Activated naive CD8-positive, alpha-beta T cell treated with anti-CD3 and anti-CD28 coated beads, Interleukin-2, amount 50 U/mL, for 24 hours (primary cell): ENCODE measurements around the gene SERPINA10.

Experiments used
- ATAC-seq: fragments of 150-1000 bp; cut with Tn5 transposase; one replicate; pipeline ENCODE4 v1.10.0; 2021
- DNase-seq: peaks from one replicate; pipeline ENCODE4 v3.0.0; 2021
- H3K27ac Mint-ChIP-seq: one replicate; pipeline ENCODE4 v1.8.0; 2021; ENCODE audit warnings: mild to moderate bottlenecking, mixed read lengths
- H3K27me3 Mint-ChIP-seq: one replicate; pipeline ENCODE4 v1.8.0; 2021; ENCODE audit warnings: mixed read lengths
- H3K36me3 Mint-ChIP-seq: one replicate; pipeline ENCODE4 v1.8.0; 2021; ENCODE audit warnings: low read depth, mixed read lengths
- H3K4me1 Mint-ChIP-seq: one replicate; pipeline ENCODE4 v1.8.0; 2021; ENCODE audit warnings: mixed read lengths
- H3K4me3 Mint-ChIP-seq: one replicate; pipeline ENCODE4 v1.8.0; 2021; ENCODE audit warnings: mild to moderate bottlenecking, moderate library complexity, mixed read lengths
- H3K9me3 Mint-ChIP-seq: one replicate; pipeline ENCODE4 v1.8.0; 2021; ENCODE audit warnings: mixed read lengths

The SERPINA10 gene

DNA sequence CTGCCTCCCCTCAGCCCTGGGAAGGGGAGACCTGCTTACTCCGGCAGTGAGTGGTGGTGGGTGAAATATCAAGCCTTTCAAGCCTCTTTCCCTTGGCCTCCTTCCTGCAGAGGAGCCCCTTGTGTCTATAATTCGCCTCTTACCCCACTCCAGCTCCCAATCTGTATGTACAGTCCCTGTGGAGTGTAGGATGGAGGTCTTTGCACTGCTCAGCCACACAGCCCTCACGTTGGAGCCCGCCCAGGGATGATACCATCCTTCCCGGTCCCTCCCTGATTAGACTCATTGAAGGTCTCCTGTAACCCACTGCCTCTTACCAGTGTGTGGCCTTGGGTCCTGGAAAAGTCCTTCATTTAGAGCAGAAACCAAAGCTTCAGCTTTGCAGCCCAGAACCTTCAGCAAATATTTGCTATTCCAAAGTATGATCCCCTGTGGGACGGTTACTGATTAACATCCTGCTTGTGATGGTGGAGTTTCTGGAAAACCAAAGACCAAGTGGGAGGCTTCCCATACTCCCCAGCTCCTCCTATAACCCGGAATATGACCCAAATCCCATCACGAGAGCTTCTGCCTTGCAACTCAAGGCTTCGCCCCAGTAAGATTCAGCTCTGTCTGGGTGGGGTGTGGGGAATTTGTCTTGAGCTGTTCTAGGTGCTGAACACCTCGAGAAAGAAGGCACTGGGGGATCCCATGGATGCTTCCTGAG is at the start of gene SERPINA10:
SERPINA10 (minus strand) TSS at position 397 of the 706 bp plus-strand sequence. CDS start 2,675 bp downstream, outside the sequence.
- Mint-ChIP-seq H3K4me1 (no peaks in the 10 kb centered on the region), H3K4me3 (no peak within 1 kb of the TSS), H3K27me3 (peaks cover 3% of the 10 kb centered on the region), H3K9me3 (peaks cover 7% of the 10 kb centered on the region), H3K36me3 (no peaks in the 10 kb centered on the region), H3K27ac (no peak within 1 kb of the TSS)
- no peak for DNase-seq
- no peak for ATAC-seq

- peaks cover 16% of the 10 kb centered on the region for H3K9me3 Mint-ChIP-seq
- ATAC-seq (peak; percentile 33), DNase-seq (peak; percentile 10)
- H3K4me1 Mint-ChIP-seq, result peaks cover 19% of the 10 kb centered on the region
- no peak overlapping the region for H3K27ac Mint-ChIP-seq
- H3K27me3 Mint-ChIP-seq, result peaks cover 37% of the 10 kb centered on the region
- peaks cover 5% of the 10 kb centered on the region for H3K36me3 Mint-ChIP-seq
- H3K4me3 Mint-ChIP-seq, result no peak overlapping the region
These were observed 49.4 kb upstream of the SERPINA10 start for GRCh38 chr14:94342334-94342934.

GRCh38 chr14:94341656-94342333 is 48.7 kb upstream of the SERPINA10 start:
- peaks cover 18% of the 10 kb centered on the region for H3K4me1 Mint-ChIP-seq
- no peak overlapping the region for H3K4me3 Mint-ChIP-seq
- DNase-seq (no peak), ATAC-seq (no peak)
- H3K27me3 Mint-ChIP-seq, result peaks cover 40% of the 10 kb centered on the region
- peak overlapping the region; percentile 3 for H3K27ac Mint-ChIP-seq
- H3K36me3 Mint-ChIP-seq, result peaks cover 5% of the 10 kb centered on the region
- H3K9me3 Mint-ChIP-seq, result peaks cover 19% of the 10 kb centered on the region

- ATAC-seq (no peak), DNase-seq (no peak)
- Mint-ChIP-seq H3K27me3 (peaks cover 40% of the 10 kb centered on the region), H3K27ac (peak overlapping the region; percentile 24), H3K9me3 (peaks cover 15% of the 10 kb centered on the region), H3K36me3 (peaks cover 5% of the 10 kb centered on the region), H3K4me1 (peaks cover 15% of the 10 kb centered on the region), H3K4me3 (no peak overlapping the region)
These were observed 47.5 kb upstream of the SERPINA10 start for GRCh38 chr14:94340533-94340932.

DNA sequence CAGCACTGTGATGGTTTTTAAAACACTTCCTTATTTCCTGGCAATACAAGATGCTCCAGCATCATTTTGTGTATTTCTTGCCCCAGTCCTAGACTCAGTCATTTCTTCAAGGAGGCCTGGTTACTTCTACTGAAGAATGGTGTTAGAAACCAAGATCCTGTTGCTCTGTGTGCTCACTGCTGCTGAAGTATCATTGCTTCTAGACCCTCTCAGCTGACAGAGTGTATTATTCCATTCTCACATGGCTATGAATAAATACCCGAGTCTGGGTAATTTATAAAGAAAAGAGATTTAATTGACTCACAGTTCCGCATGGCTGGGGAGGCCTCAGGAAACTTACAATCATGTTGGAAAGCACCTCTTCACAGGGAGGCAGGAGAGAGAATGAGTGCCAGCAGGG is 45.0 kb upstream of the SERPINA10 start:
- H3K9me3 Mint-ChIP-seq, result peaks cover 15% of the 10 kb centered on the region
- H3K27me3 Mint-ChIP-seq, result peaks cover 56% of the 10 kb centered on the region
- no peak overlapping the region for H3K27ac Mint-ChIP-seq
- H3K4me1 Mint-ChIP-seq, result peaks cover 12% of the 10 kb centered on the region
- H3K4me3 Mint-ChIP-seq, result no peak overlapping the region
- peaks cover 5% of the 10 kb centered on the region for H3K36me3 Mint-ChIP-seq
- DNase-seq (no peak), ATAC-seq (no peak)

GRCh38 chr14:94337274-94337673 is 44.2 kb upstream of the SERPINA10 start:
- H3K4me1 Mint-ChIP-seq, result peaks cover 12% of the 10 kb centered on the region
- DNase-seq (peak; percentile 11), ATAC-seq (peak; percentile 43)
- H3K27me3 Mint-ChIP-seq, result peaks cover 55% of the 10 kb centered on the region
- H3K36me3 Mint-ChIP-seq, result peaks cover 5% of the 10 kb centered on the region
- H3K27ac Mint-ChIP-seq, result no peak overlapping the region
- no peak overlapping the region for H3K4me3 Mint-ChIP-seq
- peaks cover 15% of the 10 kb centered on the region for H3K9me3 Mint-ChIP-seq

DNA sequence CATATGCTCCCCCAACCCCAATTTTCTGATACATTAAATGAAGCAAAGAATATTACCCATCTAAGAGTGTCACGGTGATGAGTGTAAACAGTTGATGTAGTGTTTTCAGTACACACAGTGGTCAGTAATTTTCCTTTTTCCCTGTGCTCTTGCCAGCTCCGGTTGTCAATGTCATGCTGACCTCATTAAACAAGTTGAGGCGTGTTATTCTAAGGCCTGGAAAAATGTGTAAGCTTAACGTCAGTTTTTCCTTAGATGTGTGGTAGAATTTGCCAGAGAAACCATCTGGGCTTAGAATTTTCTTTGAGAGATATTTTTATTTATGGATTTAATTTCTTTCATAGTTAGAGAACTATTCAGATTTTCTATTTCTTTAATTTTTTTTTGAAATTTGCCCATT is 41.8 kb upstream of the SERPINA10 start:
- Mint-ChIP-seq H3K36me3 (peaks cover 3% of the 10 kb centered on the region), H3K4me3 (no peak overlapping the region), H3K27ac (no peak overlapping the region), H3K4me1 (peaks cover 4% of the 10 kb centered on the region), H3K27me3 (peaks cover 33% of the 10 kb centered on the region), H3K9me3 (peaks cover 7% of the 10 kb centered on the region)
- ATAC-seq, result no peak
- no peak for DNase-seq

DNA sequence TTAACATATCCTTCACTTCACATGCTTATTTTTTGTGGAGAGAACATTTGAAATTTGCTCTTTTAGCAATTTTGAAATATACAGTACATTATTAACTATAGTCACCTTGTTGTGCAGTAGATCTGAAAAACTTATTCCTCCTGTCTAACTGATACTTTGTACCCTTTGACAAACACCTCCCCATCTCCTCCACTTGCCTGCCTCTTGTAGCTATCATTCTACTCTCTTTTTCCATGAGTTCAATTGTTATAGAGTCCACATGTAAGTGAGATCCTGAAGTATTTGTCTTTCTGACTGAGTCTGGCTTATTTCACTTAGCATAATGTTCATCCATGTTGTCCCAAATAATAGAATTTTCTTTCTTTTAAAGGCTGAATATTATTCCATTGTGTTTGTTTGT is 39.5 kb upstream of the SERPINA10 start:
- ATAC-seq (no peak), DNase-seq (no peak)
- Mint-ChIP-seq H3K27me3 (peaks cover 29% of the 10 kb centered on the region), H3K4me1 (peaks cover 4% of the 10 kb centered on the region), H3K36me3 (no peaks in the 10 kb centered on the region), H3K9me3 (peaks cover 4% of the 10 kb centered on the region), H3K4me3 (no peak overlapping the region), H3K27ac (no peak overlapping the region)

DNA sequence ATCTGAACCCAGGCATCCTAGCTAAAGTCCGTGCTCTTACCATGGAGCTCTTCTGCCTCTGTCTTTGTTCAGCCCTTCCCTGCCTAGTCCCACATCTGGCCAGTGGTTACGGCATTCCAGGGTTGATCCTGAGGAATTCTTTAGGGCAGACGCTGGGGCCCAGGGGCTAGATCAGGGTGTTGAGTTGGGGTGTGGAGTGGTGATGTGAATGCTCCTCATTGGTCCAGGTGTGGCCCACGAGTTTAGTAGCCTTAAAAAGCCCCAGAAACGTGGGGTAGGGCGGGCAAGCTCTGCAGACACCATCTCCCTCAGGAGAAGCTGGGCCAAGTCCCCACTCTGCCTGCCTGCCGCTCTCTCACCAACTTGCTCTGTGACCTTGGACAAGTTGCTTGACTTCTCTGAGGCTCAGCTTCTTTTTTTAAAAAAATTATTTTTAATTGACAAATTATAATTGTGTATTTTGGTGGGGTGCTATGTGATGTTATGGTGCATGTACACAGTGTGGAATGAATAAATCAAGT is 39.1 kb upstream of the SERPINA10 start:
- ATAC-seq, result no peak
- H3K9me3 Mint-ChIP-seq, result no peaks in the 10 kb centered on the region
- peaks cover 26% of the 10 kb centered on the region for H3K27me3 Mint-ChIP-seq
- no peak overlapping the region for H3K4me3 Mint-ChIP-seq
- H3K4me1 Mint-ChIP-seq, result no peaks in the 10 kb centered on the region
- no peak overlapping the region for H3K27ac Mint-ChIP-seq
- DNase-seq, result no peak
- H3K36me3 Mint-ChIP-seq, result no peaks in the 10 kb centered on the region

DNA sequence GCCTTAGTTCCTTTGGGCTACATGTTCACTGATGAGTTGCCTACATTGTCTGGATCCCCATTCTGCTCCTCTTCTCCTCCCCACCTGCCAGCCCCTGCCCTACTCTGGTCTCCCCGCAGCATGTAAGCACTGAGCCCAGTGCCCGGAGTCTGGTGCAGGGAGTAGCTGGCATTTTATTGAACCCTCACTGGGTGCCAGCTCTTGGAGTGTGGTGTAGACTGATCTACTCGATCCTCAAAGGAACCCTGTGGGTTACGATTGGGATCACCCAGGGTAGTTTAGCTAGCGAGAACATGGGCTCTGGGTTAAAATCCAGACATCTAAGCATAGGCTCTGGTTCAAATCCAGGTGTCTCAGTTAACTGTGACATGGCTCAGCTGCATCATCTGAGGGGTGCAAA is 38.4 kb upstream of the SERPINA10 start:
- ATAC-seq (no peak), DNase-seq (no peak)
- Mint-ChIP-seq H3K4me3 (no peak overlapping the region), H3K27ac (no peak overlapping the region), H3K9me3 (no peaks in the 10 kb centered on the region), H3K36me3 (no peaks in the 10 kb centered on the region), H3K4me1 (no peaks in the 10 kb centered on the region), H3K27me3 (peaks cover 26% of the 10 kb centered on the region)

DNA sequence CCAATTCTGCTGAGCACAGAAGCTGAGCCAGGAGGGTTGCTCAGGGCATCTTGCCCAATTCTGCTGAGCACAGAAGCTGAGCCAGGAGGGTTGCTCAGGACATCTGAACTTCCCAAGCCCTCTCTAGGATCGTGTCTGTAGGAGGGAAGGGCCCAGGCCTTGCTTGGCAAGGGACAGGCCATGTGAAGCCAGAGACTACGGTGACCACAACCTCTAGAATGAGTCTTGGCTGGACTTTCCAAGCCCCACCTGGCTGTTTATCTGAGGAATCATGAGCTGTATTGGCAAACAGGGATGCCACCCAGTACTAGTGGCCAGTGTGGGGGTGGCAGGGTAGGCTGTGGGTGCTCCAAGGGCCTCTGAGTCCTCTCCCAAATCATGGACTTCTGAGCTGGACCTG is 37.8 kb upstream of the SERPINA10 start:
- ATAC-seq (no peak), DNase-seq (no peak)
- Mint-ChIP-seq H3K4me1 (no peaks in the 10 kb centered on the region), H3K4me3 (no peak overlapping the region), H3K36me3 (no peaks in the 10 kb centered on the region), H3K27ac (no peak overlapping the region), H3K9me3 (no peaks in the 10 kb centered on the region), H3K27me3 (peaks cover 26% of the 10 kb centered on the region)

DNA sequence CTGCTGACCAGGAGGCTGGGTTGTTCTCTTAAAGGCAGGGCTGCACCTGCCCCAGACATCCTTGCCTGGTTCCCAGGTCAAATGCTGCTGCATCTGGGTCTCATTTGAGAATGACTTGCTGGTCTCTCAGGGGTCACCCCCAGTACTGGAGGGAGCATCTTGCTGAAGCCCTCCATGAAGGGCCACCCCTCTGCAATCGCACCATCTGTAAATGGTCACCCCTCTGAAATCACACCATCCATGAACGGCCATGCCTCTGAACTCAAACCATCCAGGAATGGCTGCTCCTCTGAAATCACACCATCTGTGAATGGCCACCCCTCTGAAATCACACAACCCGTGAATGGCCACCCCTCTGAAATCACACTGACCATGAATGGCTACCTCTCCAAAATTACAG is 37.4 kb upstream of the SERPINA10 start:
- Mint-ChIP-seq H3K27me3 (peaks cover 25% of the 10 kb centered on the region), H3K36me3 (no peaks in the 10 kb centered on the region), H3K4me1 (no peaks in the 10 kb centered on the region), H3K4me3 (no peak overlapping the region), H3K9me3 (no peaks in the 10 kb centered on the region), H3K27ac (no peak overlapping the region)
- no peak for ATAC-seq
- no peak for DNase-seq

- Mint-ChIP-seq H3K4me3 (no peak overlapping the region), H3K4me1 (no peaks in the 10 kb centered on the region), H3K27me3 (peaks cover 21% of the 10 kb centered on the region), H3K27ac (no peak overlapping the region), H3K9me3 (no peaks in the 10 kb centered on the region), H3K36me3 (no peaks in the 10 kb centered on the region)
- ATAC-seq (no peak), DNase-seq (no peak)
These were observed 36.8 kb upstream of the SERPINA10 start for GRCh38 chr14:94329857-94330256.

DNA sequence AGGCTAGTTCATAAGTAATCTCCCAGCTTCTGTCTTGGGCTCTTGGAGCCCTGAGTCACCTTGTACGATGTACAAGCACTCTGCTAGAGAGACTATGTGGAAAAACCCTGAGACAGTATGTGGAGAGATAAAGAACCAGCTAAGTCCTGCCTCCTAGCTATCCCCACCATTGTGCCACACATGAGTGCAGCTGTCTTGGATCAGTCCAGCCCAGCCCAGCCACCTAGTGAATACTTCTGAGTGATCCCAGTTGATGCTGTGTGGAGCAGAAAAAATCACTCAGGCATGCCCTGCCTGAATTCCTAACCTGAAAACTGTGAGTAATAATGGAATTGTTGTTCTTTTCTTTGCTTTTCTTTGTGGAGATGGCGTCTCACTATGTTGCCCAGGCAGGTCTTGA is 35.1 kb upstream of the SERPINA10 start:
- Mint-ChIP-seq H3K4me1 (no peaks in the 10 kb centered on the region), H3K9me3 (no peaks in the 10 kb centered on the region), H3K27ac (no peak overlapping the region), H3K36me3 (no peaks in the 10 kb centered on the region), H3K4me3 (no peak overlapping the region), H3K27me3 (peaks cover 11% of the 10 kb centered on the region)
- ATAC-seq, result no peak
- DNase-seq, result no peak
